HG02970 (cell line): ENCODE measurements around the gene TAPT1.
A peak's percentile ranks its signal among the peaks of the same experiment; 100 is the strongest.
"Not testable (repeated sequence)": the region's sequence is repeated elsewhere in the genome, so short reads cannot be mapped to it uniquely, and the experiment has no call there.

Experiments used
- ATAC-seq: cut with Tn5 transposase; IDR thresholded peaks from one replicate; pipeline ENCODE4 v1.9.1; 2021; ENCODE audit warnings: mild to moderate bottlenecking, moderate library complexity, moderate number of reproducible peaks; ENCODE audit not compliant: unreplicated experiment, low FRiP score

TAPT1 gene, protein sequence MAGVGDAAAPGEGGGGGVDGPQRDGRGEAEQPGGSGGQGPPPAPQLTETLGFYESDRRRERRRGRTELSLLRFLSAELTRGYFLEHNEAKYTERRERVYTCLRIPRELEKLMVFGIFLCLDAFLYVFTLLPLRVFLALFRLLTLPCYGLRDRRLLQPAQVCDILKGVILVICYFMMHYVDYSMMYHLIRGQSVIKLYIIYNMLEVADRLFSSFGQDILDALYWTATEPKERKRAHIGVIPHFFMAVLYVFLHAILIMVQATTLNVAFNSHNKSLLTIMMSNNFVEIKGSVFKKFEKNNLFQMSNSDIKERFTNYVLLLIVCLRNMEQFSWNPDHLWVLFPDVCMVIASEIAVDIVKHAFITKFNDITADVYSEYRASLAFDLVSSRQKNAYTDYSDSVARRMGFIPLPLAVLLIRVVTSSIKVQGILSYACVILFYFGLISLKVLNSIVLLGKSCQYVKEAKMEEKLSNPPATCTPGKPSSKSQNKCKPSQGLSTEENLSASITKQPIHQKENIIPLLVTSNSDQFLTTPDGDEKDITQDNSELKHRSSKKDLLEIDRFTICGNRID

DNA sequence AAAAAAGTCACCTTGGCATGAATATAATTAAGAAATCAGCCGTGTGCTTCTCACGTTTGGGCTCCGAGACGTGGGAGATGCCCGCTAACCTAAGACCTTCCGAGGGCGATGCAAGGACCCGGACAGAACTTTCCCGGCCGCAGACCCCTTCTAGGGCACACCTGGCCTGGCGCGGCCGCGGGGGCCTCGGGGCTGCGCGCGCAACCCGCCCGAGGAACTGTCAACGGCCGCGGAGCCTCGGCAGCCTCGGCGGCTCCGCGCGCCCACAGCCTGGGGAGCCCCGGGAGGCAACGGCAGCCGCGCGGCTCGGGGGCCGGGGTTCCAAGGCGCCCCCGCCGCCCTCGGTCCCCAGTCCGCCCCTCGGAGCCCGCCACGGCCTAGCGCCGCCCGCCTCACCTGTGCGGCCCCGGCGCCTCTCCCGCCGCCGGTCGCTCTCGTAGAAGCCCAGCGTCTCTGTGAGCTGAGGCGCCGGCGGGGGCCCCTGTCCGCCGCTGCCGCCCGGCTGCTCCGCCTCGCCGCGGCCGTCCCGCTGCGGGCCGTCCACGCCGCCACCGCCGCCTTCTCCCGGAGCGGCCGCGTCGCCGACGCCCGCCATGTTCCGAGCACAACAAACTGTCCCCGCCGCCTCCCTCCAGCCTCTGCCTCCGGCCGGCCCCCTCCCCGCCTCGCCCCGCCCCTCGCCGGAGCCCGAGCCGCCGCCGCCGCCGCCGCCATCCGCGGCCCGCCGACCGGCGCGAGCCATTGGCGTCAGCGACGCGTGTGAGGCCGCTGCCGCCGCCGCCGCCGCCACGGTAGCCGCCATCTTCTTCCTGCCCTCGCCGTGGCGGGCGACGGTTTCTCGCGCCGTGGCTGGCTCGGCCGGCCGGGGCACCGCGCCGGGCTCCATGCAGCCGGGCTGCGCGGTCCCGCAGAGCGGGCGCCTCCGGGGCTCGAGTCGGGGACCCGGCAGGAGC is at the start of gene TAPT1:
Gene TAPT1, minus strand, starts transcription at position 609 of the 953 bp plus-strand sequence. Its CDS starts 14 bp downstream, at position 595.
- ATAC-seq: peak; percentile 74

- ATAC-seq: no peak
Measured at GRCh38 chr4:16271411-16271810, 45.1 kb upstream of the TAPT1 start.

- no peak for ATAC-seq
Measured at GRCh38 chr4:16270454-16271328, 44.4 kb upstream of the TAPT1 start.

DNA sequence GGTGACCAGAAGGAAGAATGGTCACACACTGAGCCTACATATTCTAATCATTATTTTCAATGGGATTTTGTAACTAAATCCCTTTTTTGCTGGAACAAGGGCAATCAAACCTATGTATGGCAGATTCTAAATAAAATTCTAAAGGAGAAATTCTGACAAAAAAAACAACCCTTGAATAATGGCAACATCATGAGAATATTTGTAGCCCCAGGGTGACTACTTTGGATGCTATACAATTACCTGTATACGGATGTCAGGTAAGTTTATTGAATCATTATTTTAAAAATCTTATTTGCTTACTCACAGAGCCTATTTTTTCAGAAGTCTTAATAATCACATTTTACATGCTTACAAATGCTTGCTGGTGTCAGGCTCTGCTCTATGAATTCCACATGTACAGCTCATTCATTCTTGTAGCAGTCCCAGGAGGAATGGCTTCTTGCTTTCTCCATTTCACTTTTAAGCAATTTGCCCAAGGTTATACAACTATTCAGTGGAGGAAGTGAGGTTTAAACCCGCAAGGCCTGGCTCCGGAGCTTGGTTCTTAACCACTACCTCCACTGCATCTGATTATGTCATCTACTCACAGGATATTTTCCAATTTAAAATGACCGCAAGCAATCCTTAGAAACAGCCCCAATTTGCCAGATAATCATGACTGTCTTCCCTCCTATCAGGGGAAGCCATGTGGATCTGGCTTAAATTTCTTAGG is 43.6 kb upstream of the TAPT1 start:
- ATAC-seq: not testable (repeated sequence)

GRCh38 chr4:16269240-16269639 is 43.0 kb upstream of the TAPT1 start:
- no peak for ATAC-seq

DNA sequence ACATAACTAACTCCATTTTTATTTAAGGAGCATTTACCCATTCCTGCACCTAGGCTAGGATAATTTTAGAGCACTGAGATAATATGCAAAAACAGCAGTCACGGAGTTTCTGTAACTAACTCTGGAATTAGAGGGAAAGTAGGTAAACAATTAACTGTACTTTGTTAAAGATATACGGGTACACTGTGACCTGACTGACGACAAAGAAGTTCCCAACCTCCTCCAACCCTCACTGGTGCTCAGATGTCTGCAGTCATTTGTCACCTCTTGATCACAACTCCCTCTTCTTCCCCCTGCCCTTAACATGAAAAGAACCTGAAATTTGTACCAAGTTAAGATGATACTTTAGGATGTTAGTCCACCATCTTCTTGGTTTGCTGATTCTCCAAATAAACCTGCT is 42.0 kb upstream of the TAPT1 start:
- no peak for ATAC-seq

- ATAC-seq: no peak
Measured at GRCh38 chr4:16267639-16268038, 41.4 kb upstream of the TAPT1 start.

- ATAC-seq: no peak
Measured at GRCh38 chr4:16265820-16266219, 39.5 kb upstream of the TAPT1 start.

GRCh38 chr4:16264798-16265197 is 38.5 kb upstream of the TAPT1 start:
- ATAC-seq: no peak

DNA sequence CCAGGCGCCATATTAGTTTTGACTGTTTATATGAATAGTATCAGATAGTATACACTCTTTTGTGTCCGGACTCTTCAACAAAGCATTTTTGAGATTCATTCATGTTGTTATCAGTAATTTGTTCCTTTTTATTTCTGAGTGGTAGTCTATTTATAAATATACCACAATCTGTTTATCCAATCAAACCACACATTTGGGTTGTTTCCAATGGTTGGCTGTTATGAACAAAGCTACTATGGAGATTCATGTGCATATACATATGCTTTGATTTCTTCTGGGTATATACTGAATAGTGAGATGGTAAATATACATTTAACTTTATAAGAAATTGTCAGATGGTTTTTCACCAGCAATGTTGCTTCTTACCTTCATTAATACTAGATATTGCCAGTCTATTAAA is 36.8 kb upstream of the TAPT1 start:
- no peak for ATAC-seq

DNA sequence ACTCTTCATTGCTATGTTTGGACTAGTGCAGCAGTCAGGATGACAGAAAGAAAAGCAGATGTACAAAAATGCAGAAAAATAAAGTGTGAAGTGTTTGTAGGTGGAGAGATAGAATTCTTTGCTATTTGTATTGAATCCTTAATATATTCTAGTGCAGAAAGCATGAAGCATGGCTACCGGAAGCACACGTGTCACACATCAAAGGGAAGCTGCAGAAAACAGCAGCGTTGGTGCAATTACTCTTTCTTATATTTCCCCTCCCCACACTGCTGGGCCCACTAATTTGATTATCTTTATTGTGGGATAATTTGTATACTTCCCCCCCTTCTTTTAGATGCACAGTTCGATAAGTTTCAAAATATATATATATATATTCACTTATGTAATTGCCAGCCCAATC is 35.9 kb upstream of the TAPT1 start:
- no peak for ATAC-seq

- no peak for ATAC-seq
Measured at GRCh38 chr4:16261313-16261878, 35.1 kb upstream of the TAPT1 start.

DNA sequence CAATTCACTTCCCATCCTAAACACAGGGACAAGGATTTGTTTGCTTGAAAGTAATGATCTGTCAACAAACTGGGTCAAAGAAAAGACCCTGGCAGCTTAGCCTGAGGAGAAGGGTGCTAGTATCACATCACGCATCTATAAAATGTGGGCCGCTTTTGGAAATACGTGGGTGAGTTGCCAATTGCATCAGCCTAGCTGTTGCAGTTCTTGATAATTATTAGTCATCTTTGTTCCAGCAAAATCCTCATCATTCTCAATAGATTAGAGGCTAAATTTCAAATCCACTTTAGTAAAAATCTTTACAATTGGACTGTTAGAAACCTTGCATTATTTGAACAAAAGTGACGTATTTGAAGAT is 33.6 kb upstream of the TAPT1 start:
- no peak for ATAC-seq

DNA sequence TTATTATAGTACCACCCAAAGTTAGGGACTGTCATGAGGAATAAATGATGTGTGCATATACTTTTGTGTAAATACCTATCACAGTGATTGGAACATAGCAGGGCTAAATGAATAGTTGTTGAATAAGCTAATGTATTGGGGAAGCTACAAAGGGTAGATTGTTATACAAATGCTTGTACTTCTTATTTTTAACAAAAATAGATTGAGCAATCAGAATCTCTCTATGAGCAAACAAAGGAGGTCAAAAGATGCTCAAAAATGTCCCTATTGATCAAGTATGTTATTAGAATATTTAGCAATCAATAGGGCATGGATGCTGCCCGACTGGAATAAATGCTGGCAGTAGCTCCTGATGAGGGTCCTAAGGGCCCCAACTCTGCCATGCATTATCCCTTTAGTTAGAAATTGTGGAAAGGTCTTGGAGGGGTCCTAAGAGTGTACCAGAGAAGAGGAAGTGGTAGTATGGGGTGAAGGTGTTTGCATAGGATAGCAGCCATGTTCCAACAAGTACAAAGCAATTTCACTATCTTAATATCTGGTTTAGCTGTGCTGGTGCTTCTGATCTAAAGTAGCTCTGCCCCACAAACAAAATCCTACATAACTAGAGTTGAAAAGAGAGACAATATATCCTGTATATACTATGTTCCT is 33.1 kb upstream of the TAPT1 start:
- no peak for ATAC-seq

DNA sequence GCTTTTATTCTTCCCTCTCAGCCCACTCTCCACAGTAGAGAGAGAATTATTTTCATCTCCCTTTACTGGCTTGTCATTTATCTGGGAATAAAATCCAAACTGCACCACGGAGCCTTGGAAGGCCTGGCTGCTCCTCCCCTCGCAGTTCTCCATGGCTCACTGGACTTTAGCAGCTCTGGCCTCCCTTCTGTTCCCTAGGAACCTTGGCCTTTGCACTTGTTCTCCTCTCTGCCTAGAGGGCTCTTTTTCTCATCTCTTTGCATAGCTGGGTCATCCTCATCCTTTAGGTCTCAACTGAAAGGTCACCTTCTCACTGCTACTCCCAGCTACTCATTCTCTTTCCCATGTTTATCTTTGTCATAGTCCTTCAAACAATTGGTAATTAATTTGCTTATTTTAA is 31.3 kb upstream of the TAPT1 start:
- no peak for ATAC-seq

- no peak for ATAC-seq
Measured at GRCh38 chr4:16256343-16256742, 30.1 kb upstream of the TAPT1 start.

- ATAC-seq: no peak
Measured at GRCh38 chr4:16255730-16256129, 29.5 kb upstream of the TAPT1 start.

GRCh38 chr4:16253127-16253960 is 27.1 kb upstream of the TAPT1 start:
- no peak for ATAC-seq
